ENCODE results near the gene IP6K2. TPM values are rescaled to one million over a fixed set of nuclear protein-coding genes. Genes with fewer than 3 reads are reported as not detected.
"Not testable (repeated sequence)": the region's sequence is repeated elsewhere in the genome, so short reads cannot be mapped to it uniquely, and the experiment has no call there.

IP6K2 gene
- polyA plus RNA-seq, 2 of the 4 experiments (the other 2 are of a cell fraction) = 61.9 to 78.4 TPM

DNA sequence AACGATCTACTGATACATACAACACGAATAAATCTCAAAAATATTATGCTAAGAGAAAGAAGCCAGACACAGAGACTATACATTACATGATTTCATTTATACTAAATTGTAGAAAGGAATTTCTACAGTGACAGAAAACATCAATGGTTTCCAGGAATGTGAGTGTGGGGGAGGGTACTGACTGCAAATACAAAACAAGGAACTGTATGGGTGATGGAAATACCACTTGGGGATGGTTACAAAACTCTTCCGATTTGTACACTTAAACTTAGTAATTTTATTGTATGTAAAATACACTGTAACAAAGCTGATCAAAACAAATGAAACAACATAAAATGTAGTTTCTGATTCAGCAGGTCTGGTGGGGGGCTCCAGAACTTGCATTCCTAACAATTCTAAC is 45.8 kb upstream of the IP6K2 start (continued):
- TF ChIP-seq, protein P1, sequence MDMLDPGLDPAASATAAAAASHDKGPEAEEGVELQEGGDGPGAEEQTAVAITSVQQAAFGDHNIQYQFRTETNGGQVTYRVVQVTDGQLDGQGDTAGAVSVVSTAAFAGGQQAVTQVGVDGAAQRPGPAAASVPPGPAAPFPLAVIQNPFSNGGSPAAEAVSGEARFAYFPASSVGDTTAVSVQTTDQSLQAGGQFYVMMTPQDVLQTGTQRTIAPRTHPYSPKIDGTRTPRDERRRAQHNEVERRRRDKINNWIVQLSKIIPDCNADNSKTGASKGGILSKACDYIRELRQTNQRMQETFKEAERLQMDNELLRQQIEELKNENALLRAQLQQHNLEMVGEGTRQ (IDR thresholded peaks at IDR 0.05) = no peak

DNA sequence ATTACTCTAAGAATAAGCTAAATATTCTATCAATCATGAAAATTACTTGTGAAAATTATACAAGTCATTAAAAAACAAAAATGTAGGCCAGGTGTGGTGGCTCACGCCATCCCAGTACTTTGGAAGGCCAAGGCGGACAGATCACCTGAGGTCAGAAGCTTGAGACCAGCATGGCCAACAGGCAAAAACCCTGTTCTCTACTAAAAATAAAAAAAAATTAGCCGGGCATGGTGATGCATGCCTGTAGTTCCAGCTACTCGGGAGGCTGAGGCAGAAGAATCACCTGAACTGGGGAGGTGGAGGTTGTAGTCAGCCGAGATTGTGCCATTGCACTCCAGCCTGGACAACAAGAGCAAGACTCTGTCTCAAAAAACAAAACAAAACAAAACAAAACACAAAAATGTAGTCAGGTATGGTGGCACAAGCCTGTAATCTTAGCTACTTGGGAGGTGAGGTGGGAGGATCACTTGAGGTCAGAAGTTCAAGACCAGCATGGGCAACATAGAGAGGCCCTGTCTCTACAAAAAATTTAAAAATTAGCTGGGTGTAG is 43.0 kb upstream of the IP6K2 start:
- FAIRE-seq; H3K27ac ChIP-seq; H3K4me2 ChIP-seq; ATAC-seq; DNase-seq (ENCODE audit: low read depth in 1 of 2, low spot score in 1 of 2); H3K4me1 ChIP-seq; H3K4me3 ChIP-seq; H3K9me3 ChIP-seq; POLR2A ChIA-PET: not testable (repeated sequence)
- 86% methylated on average over 5 of the region's 5 CpGs for WGBS (ENCODE audit: missing lambda C conversion rate)
- CTCF ChIA-PET = interaction anchor here (0.8 to 1.9 kb wide), 5 partner anchors 10 to 32 kb away, joined by 3 to 6 read pairs (median 3); no protein-coding TSS in a partner anchor

DNA sequence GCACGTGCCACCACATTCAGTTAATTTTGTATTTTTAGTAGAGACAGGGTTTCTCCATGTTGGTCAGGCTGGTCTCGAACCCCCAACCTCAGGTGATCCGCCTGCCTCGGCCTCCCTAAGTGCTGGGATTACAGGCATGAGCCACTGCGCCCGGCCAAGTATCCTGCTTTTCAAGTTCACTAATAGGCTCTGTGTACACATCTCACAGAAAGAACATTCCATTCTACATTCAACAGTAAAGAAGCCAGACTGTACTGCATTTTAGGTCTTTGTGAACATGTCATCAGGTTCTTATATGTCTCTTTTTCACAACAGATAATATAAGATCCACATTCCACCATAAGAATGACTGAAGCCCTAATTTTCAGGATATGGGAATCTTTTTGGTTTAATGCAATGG is 42.5 kb upstream of the IP6K2 start:
- H3K4me3 ChIP-seq; DNase-seq (ENCODE audit: low read depth in 1 of 2, low spot score in 1 of 2); H3K4me2 ChIP-seq; POLR2A ChIA-PET; FAIRE-seq; H3K9me3 ChIP-seq; H3K27ac ChIP-seq; ATAC-seq; H3K4me1 ChIP-seq: not testable (repeated sequence)
- WGBS (ENCODE audit: missing lambda C conversion rate) = 90% methylated on average over 6 of the region's 6 CpGs
- CTCF ChIA-PET = interaction anchor here (0.8 to 1.9 kb wide), 4 partner anchors 10 to 32 kb away, joined by 3 to 5 read pairs (median 3); no protein-coding TSS in a partner anchor

DNA sequence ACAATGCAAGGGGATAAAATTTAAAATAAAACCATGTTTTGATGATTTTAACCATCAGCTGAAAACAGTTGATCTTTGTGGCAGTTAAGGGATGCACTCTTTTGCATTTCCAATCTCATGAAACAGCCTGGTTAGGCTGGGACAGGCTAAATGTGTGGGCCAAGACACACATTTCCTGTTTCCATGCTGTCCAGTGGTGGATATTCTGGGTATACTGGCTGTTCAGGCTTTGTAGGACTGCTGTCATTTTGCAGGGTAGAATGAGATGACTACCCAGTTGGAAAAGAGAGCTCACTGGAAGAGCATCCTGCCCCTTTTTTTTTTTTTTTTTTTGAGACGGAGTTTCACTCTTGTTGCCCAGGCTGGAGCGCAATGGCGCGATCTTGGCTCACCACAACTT is 42.0 kb upstream of the IP6K2 start:
- no peak overlapping the region for H3K4me2 ChIP-seq
- no peak overlapping the region for H3K4me3 ChIP-seq
- ChIA-PET POLR2A (no interaction called here), CTCF (interaction anchor here (0.8 to 1.9 kb wide), 2 partner anchors 15 to 33 kb away, joined by 3 to 5 read pairs; no protein-coding TSS in a partner anchor)
- 82% methylated on average over 3 of the region's 4 CpGs for WGBS (ENCODE audit: missing lambda C conversion rate)
- ATAC-seq (no peak), FAIRE-seq (no peak), DNase-seq (ENCODE audit: low read depth in 1 of 2, low spot score in 1 of 2) (no peak)
- TF ChIP-seq KDM5A (IDR thresholded peaks at IDR 0.05) = no peak
- no peak for TF ChIP-seq CBX2 (IDR thresholded peaks at IDR 0.05; ENCODE audit: borderline replicate concordance, low read depth)
- no peak for TF ChIP-seq BHLHE40 (IDR thresholded peaks at IDR 0.05; ENCODE audit: low read depth, low read length)
- TF ChIP-seq, protein P2, sequence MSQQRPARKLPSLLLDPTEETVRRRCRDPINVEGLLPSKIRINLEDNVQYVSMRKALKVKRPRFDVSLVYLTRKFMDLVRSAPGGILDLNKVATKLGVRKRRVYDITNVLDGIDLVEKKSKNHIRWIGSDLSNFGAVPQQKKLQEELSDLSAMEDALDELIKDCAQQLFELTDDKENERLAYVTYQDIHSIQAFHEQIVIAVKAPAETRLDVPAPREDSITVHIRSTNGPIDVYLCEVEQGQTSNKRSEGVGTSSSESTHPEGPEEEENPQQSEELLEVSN (IDR thresholded peaks at IDR 0.05; ENCODE audit: borderline replicate concordance, low read depth) = no peak
- no peak for TF ChIP-seq TFCP2L1 (CRISPR knock-in tag; IDR thresholded peaks at IDR 0.05)
- no peak for TF ChIP-seq HOXA7 (CRISPR knock-in tag; IDR thresholded peaks at IDR 0.05)
- TF ChIP-seq EHF (CRISPR knock-in tag; IDR thresholded peaks at IDR 0.05) = no peak
- no peak for TF ChIP-seq RFX5 (IDR thresholded peaks at IDR 0.05)
- no peaks in the 10 kb centered on the region for H3K9me3 ChIP-seq
- no peak overlapping the region for H3K27ac ChIP-seq
- no peaks in the 10 kb centered on the region for H3K4me1 ChIP-seq

DNA sequence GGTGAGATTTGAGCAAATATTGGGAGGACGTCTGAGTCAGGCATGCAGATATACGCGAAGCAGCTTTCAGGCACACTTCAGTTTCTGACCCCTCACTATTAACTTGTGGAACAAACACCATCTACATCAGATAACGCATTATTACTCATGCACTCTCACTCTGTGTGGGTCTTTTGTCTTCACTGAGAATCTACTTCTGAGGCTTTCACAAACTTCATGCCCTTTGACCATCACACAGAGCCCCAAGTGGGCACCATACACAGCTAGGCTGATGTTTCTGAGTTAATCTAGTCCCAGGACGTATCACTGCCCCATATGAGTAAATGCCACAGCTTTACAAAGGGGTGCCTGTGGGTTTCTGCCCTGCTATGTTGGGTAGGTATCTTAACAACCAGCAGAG is 39.6 kb upstream of the IP6K2 start:
- H3K4me1 ChIP-seq = no peaks in the 10 kb centered on the region
- H3K4me2 ChIP-seq = no peak overlapping the region
- no peak for FAIRE-seq
- no peak overlapping the region for H3K27ac ChIP-seq
- POLR2A ChIA-PET = no interaction called here
- ATAC-seq = no peak
- TF ChIP-seq RARB (CRISPR knock-in tag; IDR thresholded peaks at IDR 0.05) (no peak), FOXS1 (CRISPR knock-in tag; IDR thresholded peaks at IDR 0.05) (no peak), CBX2 (IDR thresholded peaks at IDR 0.05; ENCODE audit: borderline replicate concordance, low read depth) (no peak), POLR2A (IDR thresholded peaks at IDR 0.05; ENCODE audit: low read length) (no peak), NFE2L2 (conservative IDR thresholded peaks at IDR 0.05; ENCODE audit: low read length) (no peak), EHF (CRISPR knock-in tag; IDR thresholded peaks at IDR 0.05) (no peak), BHLHE40 (IDR thresholded peaks at IDR 0.05; ENCODE audit: low read depth, low read length) (no peak), CHD4 (IDR thresholded peaks at IDR 0.05; ENCODE audit: borderline replicate concordance) (no peak), HOXB13 (CRISPR knock-in tag; IDR thresholded peaks at IDR 0.05; ENCODE audit: low read depth) (no peak), KDM1A (IDR thresholded peaks at IDR 0.05; ENCODE audit: low read depth) (no peak), HOXA7 (CRISPR knock-in tag; IDR thresholded peaks at IDR 0.05) (no peak), FOSL2 (IDR thresholded peaks at IDR 0.05) (no peak), FOSL2 (CRISPR knock-in tag; IDR thresholded peaks at IDR 0.05) (no peak), HEYL (CRISPR knock-in tag; IDR thresholded peaks at IDR 0.05) (no peak), HDAC2 (IDR thresholded peaks at IDR 0.05) (no peak)
- TF ChIP-seq, protein P3, sequence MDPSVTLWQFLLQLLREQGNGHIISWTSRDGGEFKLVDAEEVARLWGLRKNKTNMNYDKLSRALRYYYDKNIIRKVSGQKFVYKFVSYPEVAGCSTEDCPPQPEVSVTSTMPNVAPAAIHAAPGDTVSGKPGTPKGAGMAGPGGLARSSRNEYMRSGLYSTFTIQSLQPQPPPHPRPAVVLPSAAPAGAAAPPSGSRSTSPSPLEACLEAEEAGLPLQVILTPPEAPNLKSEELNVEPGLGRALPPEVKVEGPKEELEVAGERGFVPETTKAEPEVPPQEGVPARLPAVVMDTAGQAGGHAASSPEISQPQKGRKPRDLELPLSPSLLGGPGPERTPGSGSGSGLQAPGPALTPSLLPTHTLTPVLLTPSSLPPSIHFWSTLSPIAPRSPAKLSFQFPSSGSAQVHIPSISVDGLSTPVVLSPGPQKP (IDR thresholded peaks at IDR 0.05; ENCODE audit: low read depth, low read length) = no peak
- TF ChIP-seq, protein P4, sequence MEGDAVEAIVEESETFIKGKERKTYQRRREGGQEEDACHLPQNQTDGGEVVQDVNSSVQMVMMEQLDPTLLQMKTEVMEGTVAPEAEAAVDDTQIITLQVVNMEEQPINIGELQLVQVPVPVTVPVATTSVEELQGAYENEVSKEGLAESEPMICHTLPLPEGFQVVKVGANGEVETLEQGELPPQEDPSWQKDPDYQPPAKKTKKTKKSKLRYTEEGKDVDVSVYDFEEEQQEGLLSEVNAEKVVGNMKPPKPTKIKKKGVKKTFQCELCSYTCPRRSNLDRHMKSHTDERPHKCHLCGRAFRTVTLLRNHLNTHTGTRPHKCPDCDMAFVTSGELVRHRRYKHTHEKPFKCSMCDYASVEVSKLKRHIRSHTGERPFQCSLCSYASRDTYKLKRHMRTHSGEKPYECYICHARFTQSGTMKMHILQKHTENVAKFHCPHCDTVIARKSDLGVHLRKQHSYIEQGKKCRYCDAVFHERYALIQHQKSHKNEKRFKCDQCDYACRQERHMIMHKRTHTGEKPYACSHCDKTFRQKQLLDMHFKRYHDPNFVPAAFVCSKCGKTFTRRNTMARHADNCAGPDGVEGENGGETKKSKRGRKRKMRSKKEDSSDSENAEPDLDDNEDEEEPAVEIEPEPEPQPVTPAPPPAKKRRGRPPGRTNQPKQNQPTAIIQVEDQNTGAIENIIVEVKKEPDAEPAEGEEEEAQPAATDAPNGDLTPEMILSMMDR (IDR thresholded peaks at IDR 0.05) = no peak
- TF ChIP-seq, protein P5, sequence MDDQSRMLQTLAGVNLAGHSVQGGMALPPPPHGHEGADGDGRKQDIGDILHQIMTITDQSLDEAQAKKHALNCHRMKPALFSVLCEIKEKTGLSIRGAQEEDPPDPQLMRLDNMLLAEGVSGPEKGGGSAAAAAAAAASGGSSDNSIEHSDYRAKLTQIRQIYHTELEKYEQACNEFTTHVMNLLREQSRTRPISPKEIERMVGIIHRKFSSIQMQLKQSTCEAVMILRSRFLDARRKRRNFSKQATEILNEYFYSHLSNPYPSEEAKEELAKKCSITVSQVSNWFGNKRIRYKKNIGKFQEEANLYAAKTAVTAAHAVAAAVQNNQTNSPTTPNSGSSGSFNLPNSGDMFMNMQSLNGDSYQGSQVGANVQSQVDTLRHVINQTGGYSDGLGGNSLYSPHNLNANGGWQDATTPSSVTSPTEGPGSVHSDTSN (IDR thresholded peaks at IDR 0.05) = no peak
- WGBS (ENCODE audit: missing lambda C conversion rate) = 83% methylated on average over 5 of the region's 5 CpGs
- H3K9me3 ChIP-seq = no peaks in the 10 kb centered on the region
- no peak overlapping the region for H3K4me3 ChIP-seq
- CTCF ChIA-PET = interaction anchor here (0.9 to 1.3 kb wide), 2 partner anchors 16 to 20 kb away, joined by 3 to 7 read pairs; no protein-coding TSS in a partner anchor
- DNase-seq (ENCODE audit: low read depth in 1 of 2, low spot score in 1 of 2) = no peak
